Calu3 (cell line): ENCODE measurements around the gene RPA1. TPM values are rescaled to one million over a fixed set of nuclear protein-coding genes. Genes with fewer than 3 reads are reported as not detected.

Experiments
- BruUV-seq: library from RNA; stranded (reverse); fragments of 400-500 nt; replicated peaks from 2 replicates; lab custom pipeline; 2021; lab: Mats Ljungman, UMichigan
- CTCF ChIA-PET: fragments of 300-600 bp; sonication (Branson Sonifier 250); formaldehyde crosslinking; loops from one replicate; lab custom pipeline; 2022; ENCODE audit warnings: antibody characterized with exemption; lab: Charles Lee
- DNase-seq: peaks from one replicate; pipeline ENCODE4 v3.0.0; 2022
- H3K27ac Mint-ChIP-seq: one replicate; pipeline ENCODE4 v1.8.0; 2022; ENCODE audit warnings: mixed read lengths; ENCODE audit not compliant: unreplicated experiment
- H3K27me3 Mint-ChIP-seq: one replicate; pipeline ENCODE4 v1.8.0; 2022; ENCODE audit warnings: mixed read lengths; ENCODE audit not compliant: unreplicated experiment
- H3K36me3 Mint-ChIP-seq: one replicate; pipeline ENCODE4 v1.8.0; 2022; ENCODE audit warnings: mild to moderate bottlenecking, moderate library complexity, mixed read lengths; ENCODE audit not compliant: insufficient read depth, unreplicated experiment
- H3K4me1 Mint-ChIP-seq: one replicate; pipeline ENCODE4 v1.8.0; 2022; ENCODE audit warnings: mild to moderate bottlenecking, low read depth, mixed read lengths; ENCODE audit not compliant: unreplicated experiment
- H3K4me3 Mint-ChIP-seq: one replicate; pipeline ENCODE4 v1.8.0; 2022; ENCODE audit warnings: mild to moderate bottlenecking, low read depth, moderate library complexity, mixed read lengths; ENCODE audit not compliant: unreplicated experiment
- H3K9me3 Mint-ChIP-seq: one replicate; pipeline ENCODE4 v1.8.0; 2022; ENCODE audit warnings: low read depth, mixed read lengths; ENCODE audit not compliant: unreplicated experiment
- CTCF ChIP-seq: fragments of 200-600 bp; IDR thresholded peaks from one replicate; pipeline ENCODE4 v1.8.0; 2022; ENCODE audit warnings: antibody characterized with exemption; ENCODE audit not compliant: unreplicated experiment
- intact Hi-C: fragments of 100-400 bp; cut with micrococcal nuclease; formaldehyde crosslinking; loops from one replicate; pipeline ENCODE4 v1.10.0; 2022; ENCODE audit not compliant: unreplicated experiment
- total RNA-seq: library from RNA; stranded (reverse); gene quantifications from 2 replicates; pipeline ENCODE4 v1.2.3, GENCODE V29; 2022

The RPA1 gene
- total RNA-seq, 1 experiment from 2014 or later: 87.5 TPM

- intact Hi-C loops: no loop called here
- TF ChIP-seq CTCF: no peak
- H3K27me3 Mint-ChIP-seq: peaks cover 19% of the 10 kb centered on the region
- BruUV-seq: no TSS peak
- CTCF ChIA-PET: no interaction called here
- DNase-seq: no peak
- no peaks in the 10 kb centered on the region for H3K9me3 Mint-ChIP-seq
- H3K27ac Mint-ChIP-seq: no peak overlapping the region
- no peaks in the 10 kb centered on the region for H3K4me1 Mint-ChIP-seq
- H3K36me3 Mint-ChIP-seq: no peaks in the 10 kb centered on the region
- no peak overlapping the region for H3K4me3 Mint-ChIP-seq
Observed at GRCh38 chr17:1939981-1940809, 110.4 kb downstream of the RPA1 start.

GRCh38 chr17:1940810-1941185, 111.0 kb downstream of the RPA1 start:
- CTCF ChIA-PET: no interaction called here
- no peak for TF ChIP-seq CTCF
- H3K4me3 Mint-ChIP-seq: no peak overlapping the region

GRCh38 chr17:1941272-1942065, 111.7 kb downstream of the RPA1 start:
- Mint-ChIP-seq H3K36me3 (no peaks in the 10 kb centered on the region), H3K4me1 (peaks cover 3% of the 10 kb centered on the region), H3K9me3 (peaks cover 2% of the 10 kb centered on the region), H3K27me3 (peaks cover 18% of the 10 kb centered on the region), H3K4me3 (no peak overlapping the region), H3K27ac (no peak overlapping the region)
- TF ChIP-seq CTCF: no peak
- BruUV-seq: no TSS peak
- no peak for DNase-seq
- CTCF ChIA-PET: no interaction called here
- intact Hi-C loops: no loop called here

More at GRCh38 chr17:1940810-1941185, 111.0 kb downstream of the RPA1 start:
- intact Hi-C loops: no loop called here
- DNase-seq: no peak
- Mint-ChIP-seq H3K27ac (no peak overlapping the region), H3K9me3 (no peaks in the 10 kb centered on the region), H3K4me1 (no peaks in the 10 kb centered on the region), H3K36me3 (no peaks in the 10 kb centered on the region), H3K27me3 (peaks cover 13% of the 10 kb centered on the region)
- no TSS peak for BruUV-seq

GRCh38 chr17:1942066-1942365, 112.2 kb downstream of the RPA1 start:
- no peak overlapping the region for H3K27ac Mint-ChIP-seq
- peaks cover 24% of the 10 kb centered on the region for H3K27me3 Mint-ChIP-seq
- no peak for DNase-seq
- H3K9me3 Mint-ChIP-seq: peaks cover 5% of the 10 kb centered on the region
- intact Hi-C loops: no loop called here
- H3K4me3 Mint-ChIP-seq: no peak overlapping the region
- H3K36me3 Mint-ChIP-seq: no peaks in the 10 kb centered on the region
- peaks cover 8% of the 10 kb centered on the region for H3K4me1 Mint-ChIP-seq
- BruUV-seq: no TSS peak
- CTCF ChIA-PET: no interaction called here
- TF ChIP-seq CTCF: no peak
